DOHH2 (cell line): Measurements from ENCODE around the gene CAMSAP1.

Experiments
- EZH2phosphoT487 ChIP-seq: fragments of 200-600 bp; sonication (generic); IDR thresholded peaks from 2 replicates; pipeline ENCODE4 v1.6.1; 2017; ENCODE audit warnings: borderline replicate concordance, mild to moderate bottlenecking, antibody characterized with exemption, low read length, moderate library complexity, mixed read lengths
- TF ChIP-seq, protein P1 (sequence below): fragments of 200-600 bp; sonication (generic); IDR thresholded peaks from one replicate; pipeline ENCODE4 v1.5.1; 2014; ENCODE audit warnings: antibody characterized with exemption, mild to moderate bottlenecking, low read depth, low read length; ENCODE audit not compliant: poor library complexity, severe bottlenecking

DNA sequence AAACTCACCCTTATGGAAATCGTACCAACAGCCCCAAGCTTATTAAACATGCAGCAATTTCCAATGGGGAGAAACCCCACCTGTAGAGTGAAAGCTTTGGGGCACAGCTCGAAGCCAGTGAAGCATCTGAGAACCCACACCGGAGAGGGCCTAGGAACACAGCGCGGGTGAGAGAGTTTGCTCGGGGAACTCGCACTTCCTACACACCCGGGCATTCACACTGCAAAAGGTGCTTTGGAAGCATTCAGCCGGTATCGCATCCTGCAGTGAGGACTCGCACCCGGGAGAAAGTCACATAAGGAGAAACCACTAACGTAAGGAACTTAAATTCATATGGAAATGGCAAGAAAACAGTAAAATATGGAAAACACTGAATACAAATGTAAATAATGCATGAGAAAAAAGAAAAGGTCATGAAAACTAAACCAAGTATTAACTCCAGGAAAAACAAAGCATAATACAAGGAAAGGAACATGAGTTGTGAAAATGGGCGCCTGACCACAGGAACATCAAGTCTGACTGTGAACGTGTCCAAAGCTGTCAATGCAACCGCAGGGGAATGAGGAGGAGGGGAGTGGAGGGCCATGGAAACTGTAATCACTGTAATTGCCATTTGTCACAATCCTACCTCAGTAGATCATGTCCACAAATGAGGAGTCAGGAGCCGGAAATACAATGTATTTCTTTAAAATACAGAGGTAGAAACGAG lies 28.7 kb downstream of the CAMSAP1 start:
- TF ChIP-seq, protein P1, sequence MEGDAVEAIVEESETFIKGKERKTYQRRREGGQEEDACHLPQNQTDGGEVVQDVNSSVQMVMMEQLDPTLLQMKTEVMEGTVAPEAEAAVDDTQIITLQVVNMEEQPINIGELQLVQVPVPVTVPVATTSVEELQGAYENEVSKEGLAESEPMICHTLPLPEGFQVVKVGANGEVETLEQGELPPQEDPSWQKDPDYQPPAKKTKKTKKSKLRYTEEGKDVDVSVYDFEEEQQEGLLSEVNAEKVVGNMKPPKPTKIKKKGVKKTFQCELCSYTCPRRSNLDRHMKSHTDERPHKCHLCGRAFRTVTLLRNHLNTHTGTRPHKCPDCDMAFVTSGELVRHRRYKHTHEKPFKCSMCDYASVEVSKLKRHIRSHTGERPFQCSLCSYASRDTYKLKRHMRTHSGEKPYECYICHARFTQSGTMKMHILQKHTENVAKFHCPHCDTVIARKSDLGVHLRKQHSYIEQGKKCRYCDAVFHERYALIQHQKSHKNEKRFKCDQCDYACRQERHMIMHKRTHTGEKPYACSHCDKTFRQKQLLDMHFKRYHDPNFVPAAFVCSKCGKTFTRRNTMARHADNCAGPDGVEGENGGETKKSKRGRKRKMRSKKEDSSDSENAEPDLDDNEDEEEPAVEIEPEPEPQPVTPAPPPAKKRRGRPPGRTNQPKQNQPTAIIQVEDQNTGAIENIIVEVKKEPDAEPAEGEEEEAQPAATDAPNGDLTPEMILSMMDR = no peak
- TF ChIP-seq EZH2phosphoT487 = no peak
